ENCODE results near the gene PLOD1. TPM values are rescaled to one million over a fixed set of nuclear protein-coding genes. Genes with fewer than 3 reads are reported as not detected.

Gene PLOD1
- total RNA-seq, 1 donor from 2014 or later, result 238 TPM

DNA sequence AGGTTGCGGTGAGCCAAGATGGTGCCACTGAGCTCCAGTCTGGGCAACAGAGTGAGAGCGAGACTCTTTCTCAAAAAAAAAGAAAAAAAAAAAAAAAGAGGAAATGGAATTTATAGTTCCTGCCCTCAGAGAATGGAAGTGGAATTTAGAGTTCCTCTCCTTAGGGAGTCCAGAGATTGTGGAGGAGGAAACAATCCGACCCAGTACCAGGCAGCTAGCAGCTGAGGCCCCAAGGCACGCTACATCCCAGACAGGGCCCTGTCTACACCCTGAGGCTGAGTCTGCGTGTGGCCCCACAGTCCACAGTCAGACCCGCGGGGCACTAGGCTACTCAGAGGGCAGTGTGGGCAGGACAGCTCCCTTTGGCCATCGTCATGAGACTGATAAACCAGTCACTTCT lies 43.8 kb downstream of the PLOD1 start:
- no peak for DNase-seq (ENCODE audit: low spot score)

DNA sequence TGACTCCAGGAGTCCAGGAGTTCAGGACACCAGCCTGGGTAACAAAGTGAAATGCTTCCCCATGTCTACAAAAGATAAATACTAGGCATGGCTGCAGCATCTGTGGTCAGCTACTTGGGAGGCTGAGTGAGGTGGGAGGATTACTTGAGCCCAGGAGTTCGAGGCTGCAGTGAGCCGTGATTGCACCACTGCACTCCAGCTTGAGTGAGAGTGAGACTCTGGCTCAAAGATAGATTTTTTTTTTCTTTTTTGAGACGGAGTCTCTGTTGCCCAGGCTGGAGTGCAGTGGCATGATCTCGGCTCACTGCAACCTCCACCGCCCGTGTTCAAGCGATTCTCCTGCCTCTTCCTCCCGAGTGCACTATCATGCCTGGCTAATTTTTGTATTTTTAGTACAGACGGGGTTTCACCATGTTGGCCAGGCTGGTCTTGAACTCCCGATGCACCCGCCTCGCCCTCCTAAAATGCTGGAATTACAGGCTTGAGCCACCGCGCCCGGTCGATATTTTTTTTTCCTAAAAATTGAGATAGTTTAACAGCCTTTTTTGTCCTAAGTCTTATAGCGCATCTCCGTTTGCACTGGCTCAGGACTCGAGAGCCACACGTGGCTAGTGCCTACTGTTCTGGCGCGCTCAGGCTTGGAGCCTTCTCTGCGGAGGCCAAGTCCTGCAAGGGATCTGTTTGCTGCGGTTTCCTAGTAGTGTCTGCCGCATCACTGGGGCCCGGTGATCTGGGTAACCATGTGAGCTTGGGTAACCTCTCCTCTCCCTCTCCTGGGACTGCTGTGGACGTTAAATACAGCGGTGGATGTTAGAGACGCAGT lies 44.7 kb downstream of the PLOD1 start:
- no peak for DNase-seq (ENCODE audit: low spot score)

DNA sequence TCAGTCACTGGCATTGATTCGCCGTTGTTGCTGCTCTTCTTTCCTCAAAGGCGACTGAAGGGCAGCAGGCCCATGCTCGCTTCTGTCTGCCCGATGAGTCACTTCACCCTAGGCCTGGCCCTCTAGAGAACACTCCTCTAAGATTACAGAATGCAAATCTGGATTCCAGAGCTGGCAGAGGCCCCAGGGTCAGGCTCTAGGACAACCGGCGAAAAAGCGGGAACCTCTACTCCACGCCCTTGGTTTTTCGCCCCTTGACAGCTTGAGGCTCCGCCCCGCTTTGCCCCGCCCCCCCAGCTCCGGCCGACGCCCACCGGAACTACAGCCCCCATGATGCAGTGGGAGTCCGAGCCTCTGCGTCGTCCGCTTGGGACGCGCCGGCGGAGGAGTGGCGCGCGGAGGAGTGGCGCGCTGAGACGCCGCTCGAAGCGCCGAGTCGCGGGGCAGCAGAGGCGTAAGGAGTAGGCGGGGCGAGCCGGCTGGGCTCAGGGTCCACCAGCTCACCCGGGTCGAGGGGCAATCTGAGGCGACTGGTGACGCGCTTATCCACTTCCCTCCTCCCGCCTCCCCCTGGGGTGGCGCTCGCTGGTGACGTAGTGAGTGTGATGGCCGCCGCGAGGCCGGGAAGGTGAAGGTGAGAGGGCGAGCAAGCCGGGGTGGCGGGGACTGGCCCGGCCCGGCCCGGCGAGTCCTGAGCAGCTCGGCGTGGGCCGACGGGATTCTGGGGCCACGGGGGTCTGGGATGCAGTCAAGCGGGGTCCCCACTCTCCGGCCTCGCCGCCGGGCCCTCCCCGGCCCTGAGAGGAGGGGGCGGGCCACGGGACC lies 45.5 kb downstream of the PLOD1 start, which contains the start of gene MFN2:
Gene MFN2, plus strand, starts transcription at position 594 of the 825 bp plus-strand sequence. CDS start 8,725 bp downstream, outside the sequence.
- peak; percentile 99 for DNase-seq (ENCODE audit: low spot score)

DNA sequence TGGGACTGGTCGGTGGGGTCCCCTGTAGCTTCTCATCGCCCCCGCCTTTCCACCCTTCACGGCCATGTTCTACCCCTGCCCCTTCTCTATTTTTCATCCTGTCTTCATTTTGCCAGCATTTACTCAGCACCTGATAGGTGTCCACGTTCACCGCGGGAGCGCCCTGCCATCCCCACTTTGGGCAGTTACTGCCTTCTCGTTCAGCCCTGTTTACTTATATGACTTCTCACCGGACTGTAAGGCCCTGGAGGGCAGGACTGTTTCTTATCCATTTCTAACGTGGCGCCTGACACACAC lies 46.1 kb downstream of the PLOD1 start:
- DNase-seq (ENCODE audit: low spot score), result no peak

DNA sequence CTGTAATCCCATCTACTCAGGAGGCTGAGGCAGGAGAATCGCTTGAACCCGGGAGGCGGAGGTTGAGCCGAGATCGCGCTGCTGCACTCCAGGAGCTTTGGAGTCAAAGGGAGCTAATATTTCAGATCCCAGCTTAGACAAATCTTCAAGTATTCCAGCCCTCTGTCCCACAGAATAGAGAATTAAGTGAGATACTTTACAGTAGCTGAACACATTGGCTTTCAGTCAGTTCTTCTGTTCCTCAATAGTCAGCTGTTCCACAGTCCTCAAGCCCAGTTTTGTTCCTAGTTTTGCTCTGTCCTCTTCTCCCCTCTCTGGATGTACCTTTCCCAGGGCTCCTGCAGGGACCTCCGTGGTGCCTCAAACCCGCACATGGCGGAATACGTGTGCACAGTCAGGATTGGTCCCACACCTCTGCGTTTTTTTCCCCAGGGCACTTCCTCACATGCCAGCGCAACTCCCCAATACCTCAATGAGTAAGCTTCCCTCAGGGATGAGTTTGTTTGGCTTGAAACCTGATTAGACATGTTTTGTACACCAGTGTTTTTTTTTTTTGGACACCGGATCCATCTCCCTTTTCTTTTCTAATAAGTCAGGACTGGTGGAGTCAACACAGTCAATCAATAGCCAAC lies 47.0 kb downstream of the PLOD1 start:
- no peak for DNase-seq (ENCODE audit: low spot score)

DNA sequence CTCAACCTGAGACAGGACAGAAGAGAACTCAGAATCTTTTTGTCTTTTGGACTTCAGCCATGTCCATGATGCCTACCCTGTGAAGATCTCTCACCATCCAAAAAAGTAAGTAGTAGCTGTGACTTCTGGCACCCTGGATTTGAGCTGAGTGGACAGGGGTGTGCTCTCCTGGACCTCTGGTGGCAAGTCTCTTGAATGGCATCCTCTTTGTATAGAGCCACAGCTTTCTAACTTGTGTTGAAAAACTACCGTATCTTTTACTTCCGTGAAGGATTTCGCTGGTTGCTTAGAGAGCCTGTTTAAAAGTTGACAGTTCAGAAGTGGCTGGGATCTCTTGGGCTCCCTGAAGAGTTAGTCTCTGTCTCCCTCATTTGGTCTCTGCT lies 47.5 kb downstream of the PLOD1 start:
- DNase-seq (ENCODE audit: low spot score), result no peak

DNA sequence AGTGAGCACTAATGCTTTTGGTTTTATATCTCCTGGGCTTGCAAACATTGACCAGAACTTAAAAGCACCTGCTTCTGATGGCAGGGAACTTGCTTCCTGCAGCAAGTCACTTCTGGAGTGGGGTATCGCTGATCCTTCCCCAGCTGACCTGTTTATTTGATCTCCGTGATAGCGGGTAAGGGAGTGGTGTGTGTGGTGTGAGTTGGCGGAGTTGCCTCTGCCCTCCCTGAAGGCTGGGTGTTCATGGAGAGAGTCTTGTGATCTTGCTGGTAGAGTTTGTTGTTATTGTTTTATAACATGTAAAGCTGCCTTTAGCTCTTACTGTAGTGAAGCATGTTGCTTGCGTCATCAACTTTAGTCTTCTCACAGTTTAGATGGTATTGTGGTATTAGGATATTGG lies 49.6 kb downstream of the PLOD1 start:
- no peak for DNase-seq (ENCODE audit: low spot score)

DNA sequence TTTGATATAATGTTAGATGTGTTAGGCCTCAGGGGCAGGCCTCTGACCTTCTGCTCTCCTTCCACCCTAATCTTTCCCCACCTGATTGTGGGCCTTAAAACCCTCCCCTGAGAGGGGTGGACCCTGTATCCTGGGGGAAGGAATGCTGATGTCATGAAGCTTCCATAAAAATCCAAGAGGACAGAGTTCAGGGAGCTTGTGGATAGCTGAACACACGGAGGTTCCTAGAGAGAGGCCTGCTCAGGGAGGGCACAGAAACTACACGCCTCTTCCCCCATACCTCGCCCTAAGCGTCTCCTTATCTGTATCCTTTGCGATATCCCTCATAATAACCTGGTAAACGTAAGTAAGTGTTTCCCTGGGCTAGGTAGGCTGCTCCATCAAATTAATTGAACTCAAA lies 50.1 kb downstream of the PLOD1 start:
- no peak for DNase-seq (ENCODE audit: low spot score)

DNA sequence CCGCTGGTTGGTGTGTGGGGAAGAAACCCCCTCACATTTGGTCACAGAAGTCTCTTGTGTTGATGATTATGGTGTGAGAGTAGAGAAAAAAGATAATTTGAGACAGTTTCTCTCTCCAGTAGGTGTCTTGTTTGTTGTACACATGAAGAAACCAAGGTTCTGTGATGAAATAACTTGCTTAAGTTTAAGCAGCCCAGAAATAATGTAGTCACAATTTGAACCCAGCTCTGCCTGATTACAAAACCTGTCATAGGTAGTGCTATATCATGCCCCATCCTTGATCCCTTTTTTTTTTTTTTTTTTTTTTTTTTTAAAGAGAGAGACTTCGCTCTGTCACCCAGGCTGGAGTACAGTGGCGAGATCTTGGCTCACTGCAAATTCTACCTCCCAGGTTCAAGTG lies 50.7 kb downstream of the PLOD1 start:
- no peak for DNase-seq (ENCODE audit: low spot score)

DNA sequence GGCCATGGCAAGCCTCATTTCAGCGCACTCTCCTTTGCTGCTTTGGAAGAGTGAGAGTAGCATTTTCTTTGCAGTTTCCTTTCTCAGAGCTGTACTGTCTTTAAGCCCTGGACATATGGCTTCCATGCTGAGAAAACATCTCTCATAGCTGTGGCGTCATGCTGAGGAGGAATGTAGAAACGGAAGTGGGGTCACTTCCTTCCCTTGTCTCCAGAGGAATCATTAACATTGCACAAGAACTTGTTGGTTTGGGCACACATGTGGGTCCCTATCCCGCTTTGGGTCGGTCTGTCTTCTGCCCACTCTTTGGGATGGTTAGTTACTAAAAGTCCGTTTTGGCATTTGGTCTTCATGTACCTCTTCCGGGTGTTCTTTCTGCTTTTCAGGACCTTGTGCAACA lies 51.3 kb downstream of the PLOD1 start:
- no peak for DNase-seq (ENCODE audit: low spot score)

DNA sequence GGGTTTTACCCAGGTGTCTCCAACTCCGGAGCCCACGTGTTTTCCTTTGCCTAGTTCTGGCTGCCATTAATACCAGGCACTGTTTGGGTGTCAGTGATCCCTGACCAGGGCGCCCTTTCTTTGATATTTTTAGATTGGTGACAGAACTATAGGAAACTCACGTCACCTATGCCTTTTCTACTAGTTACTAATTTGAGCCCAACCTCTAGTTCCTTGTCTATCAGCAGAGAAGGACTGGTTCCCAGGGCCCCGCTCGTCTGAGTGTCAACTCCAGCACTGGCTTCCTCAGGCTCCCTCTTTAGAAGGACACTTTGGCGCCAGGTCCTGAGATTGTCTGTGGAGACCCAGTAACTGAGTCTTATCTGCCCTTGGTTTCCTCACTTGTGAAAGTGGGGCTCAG lies 55.2 kb downstream of the PLOD1 start:
- DNase-seq (ENCODE audit: low spot score), result no peak

DNA sequence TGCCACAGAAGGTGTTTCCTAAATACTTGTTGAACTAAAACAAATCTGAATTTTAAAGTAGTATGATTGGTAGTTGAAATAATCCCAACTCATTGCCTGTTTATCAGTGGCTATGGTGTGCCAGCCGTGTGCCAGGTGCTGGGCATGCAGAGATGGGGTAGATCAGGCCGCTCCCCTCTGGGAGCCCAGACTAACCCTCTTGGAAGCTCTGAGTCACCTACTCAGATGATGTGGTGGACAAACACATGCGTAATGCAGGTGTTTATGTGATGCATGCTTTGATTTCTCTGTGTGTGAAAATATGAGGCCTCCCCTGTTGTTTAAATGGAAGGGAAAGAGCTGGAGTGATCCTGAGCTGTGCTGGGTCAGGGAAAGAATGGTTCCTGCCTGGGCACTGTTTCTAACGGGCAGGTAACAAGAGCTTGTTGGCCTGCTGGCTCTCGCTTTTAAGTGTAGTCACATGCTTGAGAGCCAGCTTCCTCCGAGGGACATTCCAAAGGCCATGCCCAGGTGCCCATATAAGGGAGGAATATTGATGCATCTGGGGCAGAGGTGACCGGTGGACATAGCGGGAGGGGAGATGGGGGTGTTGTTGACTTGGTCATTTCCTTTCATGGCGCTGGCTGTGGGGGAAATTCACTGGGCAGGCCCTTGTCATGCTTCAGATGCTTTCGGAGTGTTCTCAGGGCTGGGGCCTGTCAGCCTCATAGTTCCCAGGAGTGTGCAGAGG lies 56.0 kb downstream of the PLOD1 start:
- DNase-seq (ENCODE audit: low spot score), result no peak

DNA sequence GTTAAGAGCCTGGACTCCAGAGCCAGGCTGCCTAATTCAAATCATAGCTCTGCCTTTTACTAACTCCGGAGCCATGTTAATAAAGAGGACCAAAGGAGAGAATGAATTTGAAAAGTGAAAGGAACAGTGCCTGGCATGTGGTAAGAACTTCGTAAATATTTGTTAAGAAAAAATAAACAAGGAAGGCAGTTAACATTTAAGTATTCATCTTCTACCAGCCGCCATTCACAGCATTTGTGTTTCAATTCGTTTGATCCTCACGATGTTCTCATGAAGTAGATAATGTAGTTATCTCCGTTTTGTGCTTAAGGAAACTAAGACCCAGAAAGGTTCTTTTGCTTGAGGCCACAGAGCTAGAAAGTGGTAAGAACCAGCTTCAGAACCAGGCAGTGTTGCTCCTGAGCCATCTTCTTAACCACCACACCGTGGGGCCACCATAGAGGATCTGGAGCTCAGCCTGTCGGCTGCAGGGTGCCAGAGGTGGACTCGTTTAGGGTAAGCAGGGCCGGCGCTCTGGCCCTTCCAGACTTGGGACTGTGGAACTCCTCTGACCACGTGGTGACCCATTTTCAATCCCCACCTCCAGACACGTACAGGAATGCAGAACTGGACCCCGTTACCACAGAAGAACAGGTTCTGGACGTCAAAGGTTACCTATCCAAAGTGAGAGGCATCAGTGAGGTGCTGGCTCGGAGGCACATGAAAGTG lies 57.6 kb downstream of the PLOD1 start:
- DNase-seq (ENCODE audit: low spot score), result no peak

DNA sequence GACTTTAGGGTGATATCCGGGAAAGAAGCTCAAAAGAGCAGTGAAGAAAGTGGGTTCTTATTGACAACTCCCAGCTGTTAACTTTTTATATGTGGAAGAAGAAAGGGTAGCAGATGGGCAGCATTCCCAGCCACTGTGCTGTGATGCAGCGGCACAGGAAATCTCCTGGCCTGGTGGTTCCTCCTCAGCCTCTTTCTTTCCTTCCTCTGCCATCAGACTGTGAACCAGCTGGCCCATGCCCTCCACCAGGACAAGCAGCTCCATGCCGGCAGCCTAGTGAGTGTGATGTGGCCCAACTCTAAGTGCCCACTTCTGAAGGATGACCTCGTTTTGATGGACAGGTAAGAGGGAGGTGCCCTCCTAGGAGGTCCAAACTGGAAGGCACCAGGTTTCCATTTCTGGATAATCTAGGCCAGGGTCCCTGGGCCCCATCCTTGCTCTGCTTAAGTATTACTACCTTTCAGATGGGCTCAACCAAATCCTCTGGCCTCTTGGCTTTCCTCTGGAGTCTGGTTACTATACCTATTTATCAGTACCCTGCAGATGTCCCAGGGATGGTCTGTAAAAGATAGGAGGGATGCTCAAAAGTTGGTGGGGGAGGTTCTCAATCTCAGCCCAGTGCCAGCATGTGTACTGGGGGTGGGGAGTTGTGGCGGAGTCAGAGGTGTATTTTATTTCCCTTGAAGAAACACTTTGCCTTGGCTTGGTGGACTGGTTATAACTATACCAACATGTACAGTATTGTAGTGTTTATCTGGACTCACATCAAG lies 62.7 kb downstream of the PLOD1 start:
- no peak for DNase-seq (ENCODE audit: low spot score)

DNA sequence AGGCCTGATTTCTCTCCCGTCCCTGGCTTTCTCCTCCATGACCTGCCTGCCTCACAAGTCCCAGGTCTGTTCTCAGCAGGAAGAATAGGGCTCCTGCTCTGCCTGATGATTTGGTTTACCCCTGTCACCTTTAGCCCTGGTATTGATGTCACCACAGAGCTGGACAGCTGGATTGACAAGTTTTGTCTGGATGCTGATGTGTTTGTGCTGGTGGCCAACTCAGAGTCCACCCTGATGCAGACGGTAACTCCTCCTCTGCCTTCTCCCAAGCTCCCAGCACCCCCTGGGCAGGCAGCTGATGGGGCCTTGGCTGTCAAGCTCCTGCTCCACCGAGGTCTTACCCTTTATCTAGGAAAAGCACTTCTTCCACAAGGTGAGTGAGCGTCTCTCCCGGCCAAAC lies 64.1 kb downstream of the PLOD1 start:
- DNase-seq (ENCODE audit: low spot score), result no peak

DNA sequence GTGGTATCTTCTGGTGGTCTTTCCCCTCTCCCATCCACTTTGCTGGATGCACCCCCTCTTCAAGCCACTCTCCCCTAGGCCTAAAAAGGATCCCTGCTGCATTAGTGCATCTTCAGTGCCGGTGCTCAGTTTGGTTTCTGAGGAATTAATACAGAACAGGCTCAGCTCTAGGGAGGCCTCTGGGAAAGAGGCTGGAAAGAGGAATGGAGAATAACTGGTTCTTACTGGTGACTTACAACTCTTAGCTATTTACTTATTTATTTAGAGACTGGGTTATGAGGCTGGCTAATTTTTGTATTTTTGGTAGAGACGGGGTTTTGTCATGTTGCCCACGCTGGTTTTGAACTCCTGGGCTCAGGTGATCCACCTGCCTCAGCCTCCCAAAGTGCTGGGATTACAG lies 64.7 kb downstream of the PLOD1 start:
- no peak for DNase-seq (ENCODE audit: low spot score)

DNA sequence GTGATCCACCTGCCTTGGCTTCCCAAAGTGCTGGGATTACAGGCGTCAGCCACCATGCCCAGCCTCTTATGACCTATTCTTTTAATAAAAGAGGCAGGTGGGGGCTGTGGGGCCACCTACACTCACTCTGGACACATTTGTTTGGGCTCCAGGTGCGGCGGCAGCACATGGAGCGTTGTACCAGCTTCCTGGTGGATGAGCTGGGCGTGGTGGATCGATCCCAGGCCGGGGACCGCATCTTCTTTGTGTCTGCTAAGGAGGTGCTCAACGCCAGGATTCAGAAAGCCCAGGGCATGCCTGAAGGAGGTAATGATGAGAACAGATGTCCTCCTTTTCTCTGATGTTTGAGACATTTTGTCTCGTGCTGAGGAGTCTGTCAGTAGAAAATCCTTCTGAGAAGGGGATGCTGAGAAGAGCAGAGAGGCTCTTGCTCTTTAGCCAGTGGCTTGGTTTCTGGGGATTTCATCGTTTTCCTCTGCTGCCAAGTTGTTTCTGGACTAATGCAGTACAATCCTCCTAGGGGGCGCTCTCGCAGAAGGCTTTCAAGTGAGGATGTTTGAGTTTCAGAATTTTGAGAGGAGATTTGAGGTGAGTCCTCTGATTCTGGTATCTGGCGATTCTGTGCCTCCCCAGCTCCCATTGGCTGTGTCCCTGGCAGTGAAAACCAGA lies 66.9 kb downstream of the PLOD1 start:
- DNase-seq (ENCODE audit: low spot score), result no peak

DNA sequence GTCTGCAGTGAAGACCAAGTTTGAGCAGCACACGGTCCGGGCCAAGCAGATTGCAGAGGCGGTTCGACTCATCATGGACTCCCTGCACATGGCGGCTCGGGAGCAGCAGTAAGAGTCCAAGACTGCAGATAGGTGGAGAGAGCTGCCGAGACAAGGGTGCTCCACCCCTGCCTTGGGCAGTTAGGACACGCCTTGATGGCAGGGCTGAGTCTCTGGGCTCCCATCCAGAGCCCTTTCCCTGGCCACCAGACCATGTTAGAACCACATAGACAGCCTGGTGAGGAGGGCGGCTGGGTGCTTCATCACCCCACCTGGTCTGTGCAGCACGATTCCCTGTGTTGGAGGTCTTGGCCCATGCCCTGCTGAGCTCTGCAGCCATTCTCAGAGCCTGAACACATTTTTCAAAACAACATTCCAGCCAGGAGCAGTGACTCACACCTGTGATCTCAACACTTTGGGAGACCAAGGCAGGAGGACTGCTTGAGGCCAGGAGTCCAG lies 67.5 kb downstream of the PLOD1 start:
- no peak for DNase-seq (ENCODE audit: low spot score)

DNA sequence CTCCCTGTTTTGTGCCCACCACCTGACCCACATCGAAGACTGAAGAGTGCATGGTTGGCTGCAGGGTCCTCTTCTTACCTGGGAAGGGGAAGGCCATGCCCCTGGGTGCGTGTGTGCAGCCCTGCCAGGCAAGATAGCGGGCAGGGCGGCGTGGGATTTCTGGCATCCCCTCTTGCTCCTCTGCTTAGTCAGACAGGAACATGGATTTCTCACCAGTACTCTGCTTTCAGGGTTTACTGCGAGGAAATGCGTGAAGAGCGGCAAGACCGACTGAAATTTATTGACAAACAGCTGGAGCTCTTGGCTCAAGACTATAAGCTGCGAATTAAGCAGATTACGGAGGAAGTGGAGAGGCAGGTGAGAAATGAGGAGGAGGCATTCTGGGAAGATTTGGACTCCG lies 69.2 kb downstream of the PLOD1 start:
- DNase-seq (ENCODE audit: low spot score), result no peak

Measured in umbilical cord (tissue), 2 donors.